GM12891 (cell line): ENCODE measurements around the gene COIL.

ENCODE experiments used
- DNase-seq: peaks from one replicate; pipeline ENCODE4 v3.0.0; 2011; ENCODE audit warnings: low spot score; ENCODE audit not compliant: insufficient read length
- FAIRE-seq: peaks from 2 replicates; lab custom pipeline; 2011; peaks lifted over from hg19 to GRCh38; lab: Jason Lieb, UNC
- PAX5 ChIP-seq: IDR thresholded peaks from 2 replicates; pipeline ENCODE4 v1.6.1; 2011; ENCODE audit warnings: low read length, moderate library complexity, mild to moderate bottlenecking; ENCODE audit not compliant: insufficient read depth, severe bottlenecking
- POLR2A ChIP-seq: IDR thresholded peaks from 2 replicates; pipeline ENCODE4 v1.6.1; 2011; ENCODE audit warnings: low read depth, low read length, control low read depth
- POLR2AphosphoS5 ChIP-seq: IDR thresholded peaks from 2 replicates; pipeline ENCODE4 v1.6.1; 2011; ENCODE audit warnings: low read depth, low read length, control low read depth
- POU2F2 ChIP-seq: IDR thresholded peaks from 2 replicates; pipeline ENCODE4 v1.6.1; 2011; ENCODE audit warnings: low read depth, mild to moderate bottlenecking, control low read depth, low read length, moderate library complexity
- SPI1 ChIP-seq: IDR thresholded peaks from 2 replicates; pipeline ENCODE4 v1.6.1; 2011; ENCODE audit warnings: low read depth, low read length, control low read depth
- TAF1 ChIP-seq: IDR thresholded peaks from 2 replicates; pipeline ENCODE4 v1.6.1; 2011; ENCODE audit warnings: low read depth, low read length, control low read depth

The COIL gene

GRCh38 chr17:56912105-56912999 lies 48.5 kb downstream of the COIL start:
- no peak for DNase-seq
- no peak for FAIRE-seq
- TF ChIP-seq PAX5 (no peak), TAF1 (no peak), SPI1 (no peak), POLR2A (no peak), POU2F2 (no peak)

DNA sequence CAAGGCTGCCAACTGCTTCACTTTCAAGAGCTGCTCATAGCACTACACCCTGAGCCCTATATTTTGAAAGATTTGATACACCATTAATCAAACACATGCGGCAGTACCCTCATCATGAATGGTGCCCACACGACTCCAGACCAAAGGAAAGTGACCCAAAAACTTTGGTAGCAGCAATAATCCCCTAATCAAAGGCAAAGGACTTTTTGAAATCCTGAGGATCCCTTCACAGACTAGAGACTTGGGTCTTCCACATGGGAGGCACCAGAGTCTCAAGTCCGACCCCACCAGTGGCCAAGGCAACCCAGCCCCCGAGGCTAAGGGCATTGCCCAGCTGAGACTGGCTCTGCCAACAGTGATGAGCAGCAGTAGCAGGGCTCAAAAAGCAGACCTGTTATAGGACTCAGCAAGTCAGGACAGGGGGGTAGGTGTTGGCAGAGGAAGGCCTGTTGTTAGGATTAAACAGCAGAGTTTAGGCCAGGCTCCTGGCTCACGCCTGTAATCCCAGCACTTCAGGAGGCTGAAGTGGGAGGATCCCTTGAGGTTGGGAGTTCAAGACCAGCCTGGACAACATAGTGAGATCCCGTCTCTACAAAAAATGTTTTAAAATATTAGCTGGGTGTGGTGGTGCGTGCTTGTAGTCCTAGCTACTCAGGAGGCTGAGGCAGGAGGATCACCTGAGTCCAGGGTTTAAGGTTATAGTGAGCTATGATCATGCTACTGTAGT lies 50.2 kb downstream of the COIL start:
- FAIRE-seq (no peak), DNase-seq (no peak)
- no peak for TF ChIP-seq POLR2AphosphoS5
- no peak for TF ChIP-seq POU2F2
- no peak for TF ChIP-seq POLR2A
- TF ChIP-seq SPI1: no peak
- TF ChIP-seq PAX5: no peak
- no peak for TF ChIP-seq TAF1

GRCh38 chr17:56909742-56910508 lies 50.9 kb downstream of the COIL start:
- DNase-seq (no peak), FAIRE-seq (no peak)
- TF ChIP-seq POLR2A: no peak
- TF ChIP-seq PAX5: no peak
- no peak for TF ChIP-seq TAF1
- no peak for TF ChIP-seq POU2F2
- no peak for TF ChIP-seq POLR2AphosphoS5
- no peak for TF ChIP-seq SPI1

DNA sequence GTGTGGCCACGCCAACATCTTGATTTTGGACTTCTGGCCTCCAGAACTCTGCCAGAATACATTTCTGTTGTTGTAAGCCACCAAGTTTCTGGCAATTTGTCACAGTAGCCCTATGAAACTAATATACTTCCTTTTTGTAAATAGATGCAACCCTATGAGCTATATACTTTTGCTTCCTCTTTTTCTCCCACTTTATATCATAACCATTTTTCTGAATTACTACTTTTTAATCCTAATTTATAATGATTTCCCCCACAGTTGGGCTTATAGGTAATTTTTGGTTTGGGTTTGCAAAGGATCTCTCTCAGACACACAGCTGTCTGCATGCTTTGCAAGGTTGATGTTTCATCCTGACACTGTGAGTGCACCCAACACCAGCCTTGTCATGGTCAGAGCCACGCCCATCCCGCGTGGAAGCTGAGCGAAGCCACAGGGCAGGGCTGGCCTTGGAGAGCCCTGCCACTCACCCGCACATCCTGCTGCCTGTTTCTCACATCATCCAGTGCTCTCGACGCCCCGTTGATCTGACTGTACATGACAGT lies 52.8 kb downstream of the COIL start:
- DNase-seq: peak; percentile 56
- peak; percentile 80 for FAIRE-seq
- TF ChIP-seq POU2F2 (no peak), TAF1 (no peak), SPI1 (no peak), POLR2A (no peak), POLR2AphosphoS5 (0 out of 2 replicates have a peak, but pooled peaks have one; percentile 32), PAX5 (no peak)

DNA sequence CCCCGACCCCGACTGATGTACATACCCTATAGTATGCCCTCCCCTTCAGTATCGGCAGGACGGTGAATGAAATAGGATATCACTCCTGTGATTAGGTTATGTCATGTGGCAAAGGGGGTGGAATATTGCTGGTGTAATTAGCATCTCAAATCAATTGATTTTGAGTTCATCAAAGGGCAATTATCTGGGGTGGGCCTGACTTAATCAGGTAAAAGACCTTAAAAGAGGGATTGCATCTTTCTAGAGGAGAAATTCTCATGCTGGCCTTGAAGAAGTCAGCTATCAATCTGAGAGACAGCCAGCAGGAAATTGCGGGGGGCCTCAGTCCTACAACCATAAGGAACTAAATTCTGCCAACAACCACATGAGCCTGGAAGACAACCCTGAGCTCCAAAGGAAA lies 57.3 kb downstream of the COIL start:
- DNase-seq (no peak), FAIRE-seq (no peak)
- TF ChIP-seq SPI1 (no peak), POLR2AphosphoS5 (no peak), POU2F2 (no peak), POLR2A (no peak), TAF1 (no peak), PAX5 (no peak)

DNA sequence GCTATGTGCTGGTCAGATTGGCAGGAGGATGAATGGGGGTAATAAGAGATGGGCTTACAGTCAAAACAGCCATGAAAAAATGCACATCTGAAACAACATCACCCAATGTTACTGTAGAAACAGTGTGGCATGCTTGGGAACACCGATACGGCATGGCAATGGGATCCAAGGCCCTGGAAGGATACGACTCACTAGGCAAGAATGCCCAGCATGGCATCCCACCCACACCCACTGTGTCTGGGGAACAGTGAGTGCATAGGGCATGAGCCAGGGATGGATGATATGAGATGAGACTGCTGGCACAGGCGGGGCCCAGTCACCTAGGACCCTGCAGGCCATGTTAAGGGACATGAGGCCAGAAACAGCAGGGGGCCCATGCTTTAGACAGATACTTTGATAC lies 58.5 kb downstream of the COIL start:
- no peak for DNase-seq
- FAIRE-seq: no peak
- no peak for TF ChIP-seq PAX5
- no peak for TF ChIP-seq POU2F2
- no peak for TF ChIP-seq SPI1
- no peak for TF ChIP-seq TAF1
- no peak for TF ChIP-seq POLR2A
- TF ChIP-seq POLR2AphosphoS5: 0 out of 2 replicates have a peak, but pooled peaks have one; percentile 31

- FAIRE-seq (no peak), DNase-seq (no peak)
- TF ChIP-seq POLR2AphosphoS5 (no peak), PAX5 (no peak), POU2F2 (no peak), TAF1 (no peak), POLR2A (no peak), SPI1 (no peak)
Measured at GRCh38 chr17:56899403-56899802, 61.4 kb downstream of the COIL start.

DNA sequence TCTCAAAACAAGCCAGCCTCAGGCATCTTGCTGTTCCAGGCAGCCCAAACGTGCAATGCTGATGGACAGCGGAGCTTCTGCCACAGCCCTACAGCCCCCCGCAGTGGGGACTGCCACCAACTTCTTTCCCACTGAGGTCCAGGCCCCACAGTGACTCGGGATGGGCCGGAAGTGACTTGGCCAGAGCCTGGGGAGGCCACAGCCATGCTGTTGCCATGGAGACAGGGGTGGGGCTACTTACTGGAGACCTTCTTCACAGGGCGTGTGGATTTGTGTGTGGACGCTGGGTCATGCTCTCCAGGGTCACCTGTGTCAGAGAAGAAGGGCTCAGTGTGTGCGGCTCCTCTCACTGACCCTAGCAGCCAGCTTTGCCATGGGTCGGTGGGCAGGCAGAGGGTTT lies 62.0 kb downstream of the COIL start:
- DNase-seq (no peak), FAIRE-seq (no peak)
- TF ChIP-seq POLR2A: no peak
- no peak for TF ChIP-seq POU2F2
- no peak for TF ChIP-seq TAF1
- no peak for TF ChIP-seq POLR2AphosphoS5
- no peak for TF ChIP-seq PAX5
- no peak for TF ChIP-seq SPI1

DNA sequence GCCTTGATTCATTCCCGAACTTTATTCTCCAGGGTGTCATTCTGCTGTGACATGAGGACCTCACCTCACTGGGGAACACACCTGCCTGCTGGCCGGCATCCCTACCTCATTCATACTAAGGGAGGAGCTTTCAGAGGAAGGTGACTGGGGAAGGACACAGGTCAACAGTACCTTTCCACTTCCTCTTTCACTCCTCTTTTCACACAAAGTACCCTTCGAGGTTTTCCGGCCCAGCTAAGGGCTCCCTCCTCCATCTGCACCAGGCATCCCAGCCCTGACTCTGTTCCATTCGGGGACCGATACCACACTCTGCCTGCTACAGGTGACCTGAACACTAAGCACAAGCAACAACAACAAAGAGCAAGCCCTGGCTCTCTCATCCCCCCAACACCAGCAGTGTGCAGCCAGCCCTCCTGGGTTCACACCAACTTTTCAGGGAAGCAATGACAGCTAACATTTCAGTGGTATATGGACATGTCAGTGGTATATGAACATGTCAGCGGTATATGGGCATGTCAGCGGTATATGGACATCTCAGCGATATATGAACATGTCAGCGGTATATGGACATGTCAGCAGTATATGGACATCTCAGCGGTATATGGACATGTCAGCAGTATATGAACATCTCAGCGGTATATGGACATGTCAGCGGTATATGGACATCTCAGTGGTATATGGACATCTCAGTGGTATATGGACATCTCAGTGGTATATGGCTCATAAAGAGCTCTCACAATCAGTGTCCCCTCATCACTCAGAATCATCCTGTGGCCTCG lies 63.0 kb downstream of the COIL start:
- FAIRE-seq (peak; percentile 66), DNase-seq (no peak)
- TF ChIP-seq POU2F2 (no peak), SPI1 (peak; percentile 97), POLR2AphosphoS5 (no peak)
